ENCODE data around the gene DLL3. TPM values are rescaled to one million over a fixed set of nuclear protein-coding genes. Genes with fewer than 3 reads are reported as not detected.

Gene DLL3
- total RNA-seq, 1 donor from 2014 or later: 42.7 TPM

DNA sequence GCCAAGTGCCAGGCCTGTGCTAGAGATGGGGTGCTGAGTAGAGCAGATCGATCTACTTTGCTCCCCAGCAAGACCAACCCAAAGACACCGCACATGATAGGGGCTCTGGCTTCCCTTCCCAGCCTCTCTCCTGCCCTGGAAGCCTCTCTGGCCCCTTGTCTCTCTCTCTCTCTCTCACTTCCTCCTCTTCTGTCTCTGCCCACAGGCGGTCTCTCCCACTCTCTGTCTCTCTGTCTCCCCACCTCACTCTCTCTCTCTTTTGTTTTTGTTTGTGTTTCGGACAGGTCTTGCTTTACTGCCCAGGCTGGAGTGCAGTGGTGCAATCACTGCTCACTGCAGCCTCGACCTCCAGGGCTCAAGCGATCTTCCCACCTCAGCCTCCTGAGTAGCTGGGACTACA, 17.5 kb downstream of the DLL3 start:
- Mint-ChIP-seq H3K9me3 (ENCODE audit: unreplicated experiment) (no peaks in the 10 kb centered on the region), H3K4me1 (ENCODE audit: unreplicated experiment) (peaks cover 12% of the 10 kb centered on the region), H3K27me3 (ENCODE audit: unreplicated experiment) (peaks cover 15% of the 10 kb centered on the region), H3K4me3 (ENCODE audit: unreplicated experiment) (peak overlapping the region; percentile 81), H3K27ac (ENCODE audit: unreplicated experiment) (peak overlapping the region; percentile 25), H3K36me3 (ENCODE audit: low read depth, unreplicated experiment) (peaks cover 4% of the 10 kb centered on the region)
- TF ChIP-seq, protein P1, sequence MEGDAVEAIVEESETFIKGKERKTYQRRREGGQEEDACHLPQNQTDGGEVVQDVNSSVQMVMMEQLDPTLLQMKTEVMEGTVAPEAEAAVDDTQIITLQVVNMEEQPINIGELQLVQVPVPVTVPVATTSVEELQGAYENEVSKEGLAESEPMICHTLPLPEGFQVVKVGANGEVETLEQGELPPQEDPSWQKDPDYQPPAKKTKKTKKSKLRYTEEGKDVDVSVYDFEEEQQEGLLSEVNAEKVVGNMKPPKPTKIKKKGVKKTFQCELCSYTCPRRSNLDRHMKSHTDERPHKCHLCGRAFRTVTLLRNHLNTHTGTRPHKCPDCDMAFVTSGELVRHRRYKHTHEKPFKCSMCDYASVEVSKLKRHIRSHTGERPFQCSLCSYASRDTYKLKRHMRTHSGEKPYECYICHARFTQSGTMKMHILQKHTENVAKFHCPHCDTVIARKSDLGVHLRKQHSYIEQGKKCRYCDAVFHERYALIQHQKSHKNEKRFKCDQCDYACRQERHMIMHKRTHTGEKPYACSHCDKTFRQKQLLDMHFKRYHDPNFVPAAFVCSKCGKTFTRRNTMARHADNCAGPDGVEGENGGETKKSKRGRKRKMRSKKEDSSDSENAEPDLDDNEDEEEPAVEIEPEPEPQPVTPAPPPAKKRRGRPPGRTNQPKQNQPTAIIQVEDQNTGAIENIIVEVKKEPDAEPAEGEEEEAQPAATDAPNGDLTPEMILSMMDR (IDR thresholded peaks at IDR 0.05; ENCODE audit: unreplicated experiment): no peak
- DNase-seq (ENCODE audit: low spot score): no peak

- Mint-ChIP-seq H3K27me3 (ENCODE audit: unreplicated experiment) (peaks cover 15% of the 10 kb centered on the region), H3K27ac (ENCODE audit: unreplicated experiment) (peak overlapping the region; percentile 15), H3K9me3 (ENCODE audit: unreplicated experiment) (no peaks in the 10 kb centered on the region), H3K4me3 (ENCODE audit: unreplicated experiment) (peak overlapping the region; percentile 73), H3K4me1 (ENCODE audit: unreplicated experiment) (peaks cover 12% of the 10 kb centered on the region), H3K36me3 (ENCODE audit: low read depth, unreplicated experiment) (peaks cover 4% of the 10 kb centered on the region)
- TF ChIP-seq, protein P1 (IDR thresholded peaks at IDR 0.05; ENCODE audit: unreplicated experiment): no peak
- DNase-seq (ENCODE audit: low spot score): no peak
Observed at GRCh38 chr19:39517432-39517831, 18.7 kb downstream of the DLL3 start.

DNA sequence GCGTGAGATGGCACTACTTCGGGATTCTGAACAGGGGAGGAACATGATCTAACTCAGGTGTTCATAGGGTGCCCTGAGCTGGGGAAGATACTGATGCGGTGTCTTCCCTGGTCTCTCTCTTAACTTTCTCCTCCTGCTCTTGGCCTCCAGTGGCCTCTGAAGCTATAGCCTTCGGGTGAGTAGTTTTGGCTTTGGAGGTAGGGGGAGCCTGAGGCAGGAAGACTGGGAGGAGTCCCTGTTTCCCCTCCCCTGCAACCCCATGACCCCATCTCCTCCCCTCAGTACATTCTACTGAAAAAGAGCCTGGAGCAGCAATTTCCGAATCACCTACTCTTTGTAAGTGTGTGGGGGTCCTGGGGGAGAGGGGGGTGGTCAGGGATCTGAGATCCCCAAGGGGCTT, 19.7 kb downstream of the DLL3 start:
- Mint-ChIP-seq H3K9me3 (ENCODE audit: unreplicated experiment) (no peaks in the 10 kb centered on the region), H3K4me1 (ENCODE audit: unreplicated experiment) (peaks cover 12% of the 10 kb centered on the region), H3K36me3 (ENCODE audit: low read depth, unreplicated experiment) (peaks cover 4% of the 10 kb centered on the region), H3K27me3 (ENCODE audit: unreplicated experiment) (peaks cover 15% of the 10 kb centered on the region), H3K4me3 (ENCODE audit: unreplicated experiment) (no peak overlapping the region), H3K27ac (ENCODE audit: unreplicated experiment) (no peak overlapping the region)
- DNase-seq (ENCODE audit: low spot score): no peak
- TF ChIP-seq, protein P1 (IDR thresholded peaks at IDR 0.05; ENCODE audit: unreplicated experiment): no peak

DNA sequence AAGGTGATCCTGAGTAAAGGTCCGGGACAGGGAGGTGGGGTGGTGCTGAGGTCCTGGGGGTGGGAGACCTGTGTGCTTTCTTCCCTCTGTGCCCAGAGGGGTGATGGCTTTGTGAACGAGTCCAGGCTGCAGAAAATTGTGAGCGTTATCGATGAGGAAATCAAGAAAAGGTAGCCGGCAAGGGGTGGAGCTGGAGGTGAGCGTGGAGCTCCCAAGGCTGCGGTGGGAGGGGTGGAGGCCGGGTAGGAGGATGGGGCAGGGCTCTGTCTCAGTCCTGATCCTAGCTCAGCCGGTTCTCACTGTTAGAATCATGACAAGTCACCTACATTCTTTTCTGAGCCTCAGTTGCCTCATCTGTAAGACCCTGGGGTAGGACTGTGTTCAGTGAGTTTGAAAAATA, 20.2 kb downstream of the DLL3 start:
- no peaks in the 10 kb centered on the region for H3K9me3 Mint-ChIP-seq (ENCODE audit: unreplicated experiment)
- TF ChIP-seq, protein P1 (IDR thresholded peaks at IDR 0.05; ENCODE audit: unreplicated experiment): no peak
- no peak overlapping the region for H3K4me3 Mint-ChIP-seq (ENCODE audit: unreplicated experiment)
- H3K36me3 Mint-ChIP-seq (ENCODE audit: low read depth, unreplicated experiment): peaks cover 4% of the 10 kb centered on the region
- H3K4me1 Mint-ChIP-seq (ENCODE audit: unreplicated experiment): peaks cover 12% of the 10 kb centered on the region
- no peak overlapping the region for H3K27ac Mint-ChIP-seq (ENCODE audit: unreplicated experiment)
- no peak for DNase-seq (ENCODE audit: low spot score)
- peaks cover 12% of the 10 kb centered on the region for H3K27me3 Mint-ChIP-seq (ENCODE audit: unreplicated experiment)

DNA sequence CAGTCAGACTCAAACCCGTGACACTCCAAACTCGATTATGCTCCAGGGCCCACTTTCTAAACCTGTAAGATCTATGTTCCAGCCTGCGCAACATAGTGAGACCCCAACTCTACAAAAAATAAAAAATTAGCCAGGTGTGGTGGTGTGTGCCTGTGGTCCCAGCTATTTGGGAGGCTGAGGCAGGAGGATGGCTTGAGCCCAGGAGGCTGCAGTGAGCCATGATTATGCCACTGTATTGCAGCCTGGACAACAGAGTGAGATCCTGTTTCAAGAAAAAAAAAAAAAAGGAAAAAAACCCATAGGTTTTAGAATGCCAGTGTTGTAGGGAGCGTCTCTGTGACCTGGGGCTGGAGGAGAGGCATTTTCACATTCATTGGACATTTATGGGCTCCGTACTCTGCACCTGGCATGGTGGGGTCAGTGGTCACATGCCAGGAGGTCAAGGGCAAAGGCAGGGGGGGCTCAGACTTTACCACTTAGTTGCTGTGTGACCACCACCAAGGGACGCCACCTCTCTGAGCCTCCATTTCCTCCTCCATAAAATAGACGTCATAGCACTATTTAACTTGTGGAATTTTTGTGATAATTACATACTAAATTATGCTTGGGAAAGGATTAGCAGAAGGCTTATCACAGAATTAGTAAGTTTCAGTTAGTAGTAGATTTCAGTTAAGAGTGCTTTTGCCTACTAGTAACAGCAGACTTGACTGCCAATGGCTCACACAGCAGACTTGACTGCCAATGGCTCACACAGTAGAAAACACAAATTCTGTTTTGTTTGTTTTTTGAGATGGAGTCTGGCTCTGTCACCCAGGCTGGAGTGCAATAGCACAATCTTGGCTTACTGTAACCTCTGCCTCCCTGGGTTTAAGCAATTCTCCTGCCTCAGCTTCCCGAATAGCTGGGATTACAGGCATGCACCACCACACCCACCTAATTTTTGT, 22.1 kb downstream of the DLL3 start:
- peaks cover 9% of the 10 kb centered on the region for H3K4me1 Mint-ChIP-seq (ENCODE audit: unreplicated experiment)
- no peak for DNase-seq (ENCODE audit: low spot score)
- no peak overlapping the region for H3K4me3 Mint-ChIP-seq (ENCODE audit: unreplicated experiment)
- H3K36me3 Mint-ChIP-seq (ENCODE audit: low read depth, unreplicated experiment): peaks cover 4% of the 10 kb centered on the region
- H3K27ac Mint-ChIP-seq (ENCODE audit: unreplicated experiment): no peak overlapping the region
- no peaks in the 10 kb centered on the region for H3K9me3 Mint-ChIP-seq (ENCODE audit: unreplicated experiment)
- TF ChIP-seq, protein P1 (IDR thresholded peaks at IDR 0.05; ENCODE audit: unreplicated experiment): no peak
- peaks cover 10% of the 10 kb centered on the region for H3K27me3 Mint-ChIP-seq (ENCODE audit: unreplicated experiment)

All from endothelial cell (in vitro differentiated cells).